ENCODE results near the gene IQGAP2. TPM values are rescaled to one million over a fixed set of nuclear protein-coding genes. Genes with fewer than 3 reads are reported as not detected.

The IQGAP2 gene
- total RNA-seq, 2 experiments from 2014 or later = 62.7 to 74.9 TPM

GRCh38 chr5:76472335-76473008 is 69.4 kb downstream of the IQGAP2 start:
- H3K27me3 Mint-ChIP-seq = no peaks in the 10 kb centered on the region
- H3K4me3 Mint-ChIP-seq = no peak overlapping the region
- peaks cover 3% of the 10 kb centered on the region for H3K9me3 Mint-ChIP-seq
- H3K4me1 Mint-ChIP-seq = peaks cover 36% of the 10 kb centered on the region
- H3K36me3 Mint-ChIP-seq = peaks cover 40% of the 10 kb centered on the region
- POLR2A ChIA-PET = interaction anchor here (0.6 to 2.2 kb wide), 3 partner anchors 69 to 93 kb away, joined by 3 to 17 read pairs (median 12); partner anchors contain the start of gene IQGAP2
- ATAC-seq (ENCODE audit: low read depth) = no peak
- peak overlapping the region; percentile 75 for H3K27ac Mint-ChIP-seq
- no peak for DNase-seq

GRCh38 chr5:76473009-76473336 is 69.9 kb downstream of the IQGAP2 start:
- Mint-ChIP-seq H3K4me1 (peaks cover 36% of the 10 kb centered on the region), H3K4me3 (no peak overlapping the region), H3K27ac (peak overlapping the region; percentile 91), H3K27me3 (no peaks in the 10 kb centered on the region), H3K9me3 (peaks cover 3% of the 10 kb centered on the region), H3K36me3 (peaks cover 39% of the 10 kb centered on the region)
- POLR2A ChIA-PET = interaction anchor here (1.7 to 2.2 kb wide), 3 partner anchors 11 to 71 kb away, joined by 9 to 17 read pairs (median 12); partner anchors contain the start of gene IQGAP2
- DNase-seq (no peak), ATAC-seq (ENCODE audit: low read depth) (no peak)

- peaks cover 34% of the 10 kb centered on the region for H3K4me1 Mint-ChIP-seq
- peak overlapping the region; percentile 67 for H3K4me3 Mint-ChIP-seq
- POLR2A ChIA-PET = interaction anchor here (0.8 to 2.2 kb wide), 5 partner anchors 11 to 143 kb away, joined by 3 to 17 read pairs (median 9); partner anchors contain the start of gene IQGAP2
- peaks cover 3% of the 10 kb centered on the region for H3K9me3 Mint-ChIP-seq
- H3K27ac Mint-ChIP-seq = peak overlapping the region; percentile 91
- DNase-seq = peak; percentile 37
- ATAC-seq (ENCODE audit: low read depth) = peak; percentile 98
- no peaks in the 10 kb centered on the region for H3K27me3 Mint-ChIP-seq
- H3K36me3 Mint-ChIP-seq = peaks cover 34% of the 10 kb centered on the region
Measured at GRCh38 chr5:76473661-76474060, 70.6 kb downstream of the IQGAP2 start.

- Mint-ChIP-seq H3K4me3 (no peak overlapping the region), H3K36me3 (peaks cover 29% of the 10 kb centered on the region), H3K27me3 (no peaks in the 10 kb centered on the region), H3K4me1 (peaks cover 34% of the 10 kb centered on the region), H3K9me3 (peaks cover 3% of the 10 kb centered on the region), H3K27ac (peak overlapping the region; percentile 71)
- POLR2A ChIA-PET = interaction anchor here (0.6 to 2.2 kb wide), 6 partner anchors 10 to 143 kb away, joined by 3 to 17 read pairs (median 6); partner anchors contain the start of gene IQGAP2
- ATAC-seq (ENCODE audit: low read depth) (no peak), DNase-seq (no peak)
Measured at GRCh38 chr5:76474377-76474776, 71.3 kb downstream of the IQGAP2 start.

- POLR2A ChIA-PET = no interaction called here
- Mint-ChIP-seq H3K27ac (no peak overlapping the region), H3K36me3 (peaks cover 27% of the 10 kb centered on the region), H3K4me3 (no peak overlapping the region), H3K9me3 (peaks cover 3% of the 10 kb centered on the region), H3K27me3 (no peaks in the 10 kb centered on the region), H3K4me1 (peaks cover 37% of the 10 kb centered on the region)
- no peak for DNase-seq
- ATAC-seq (ENCODE audit: low read depth) = no peak
Measured at GRCh38 chr5:76475385-76475784, 72.3 kb downstream of the IQGAP2 start.

GRCh38 chr5:76475936-76476335 is 72.9 kb downstream of the IQGAP2 start:
- H3K36me3 Mint-ChIP-seq = peaks cover 26% of the 10 kb centered on the region
- POLR2A ChIA-PET = no interaction called here
- ATAC-seq (ENCODE audit: low read depth) (no peak), DNase-seq (no peak)
- peaks cover 37% of the 10 kb centered on the region for H3K4me1 Mint-ChIP-seq
- no peak overlapping the region for H3K4me3 Mint-ChIP-seq
- H3K9me3 Mint-ChIP-seq = peaks cover 3% of the 10 kb centered on the region
- no peaks in the 10 kb centered on the region for H3K27me3 Mint-ChIP-seq
- peak overlapping the region; percentile 49 for H3K27ac Mint-ChIP-seq

GRCh38 chr5:76476474-76477038 is 73.5 kb downstream of the IQGAP2 start:
- DNase-seq = no peak
- no peak overlapping the region for H3K4me3 Mint-ChIP-seq
- H3K4me1 Mint-ChIP-seq = peaks cover 34% of the 10 kb centered on the region
- H3K27me3 Mint-ChIP-seq = no peaks in the 10 kb centered on the region
- H3K27ac Mint-ChIP-seq = peak overlapping the region; percentile 49
- ATAC-seq (ENCODE audit: low read depth) = no peak
- peaks cover 3% of the 10 kb centered on the region for H3K9me3 Mint-ChIP-seq
- POLR2A ChIA-PET = no interaction called here
- peaks cover 26% of the 10 kb centered on the region for H3K36me3 Mint-ChIP-seq

GRCh38 chr5:76477061-76477460 is 74.0 kb downstream of the IQGAP2 start:
- H3K4me3 Mint-ChIP-seq = no peak overlapping the region
- peaks cover 32% of the 10 kb centered on the region for H3K4me1 Mint-ChIP-seq
- DNase-seq = no peak
- ATAC-seq (ENCODE audit: low read depth) = no peak
- POLR2A ChIA-PET = no interaction called here
- H3K27me3 Mint-ChIP-seq = no peaks in the 10 kb centered on the region
- peaks cover 3% of the 10 kb centered on the region for H3K9me3 Mint-ChIP-seq
- H3K27ac Mint-ChIP-seq = no peak overlapping the region
- peaks cover 23% of the 10 kb centered on the region for H3K36me3 Mint-ChIP-seq

- no peak overlapping the region for H3K27ac Mint-ChIP-seq
- peaks cover 27% of the 10 kb centered on the region for H3K4me1 Mint-ChIP-seq
- H3K4me3 Mint-ChIP-seq = no peak overlapping the region
Measured at GRCh38 chr5:76477571-76477970, 74.5 kb downstream of the IQGAP2 start.

GRCh38 chr5:76479281-76479680 is 76.2 kb downstream of the IQGAP2 start:
- POLR2A ChIA-PET = no interaction called here
- Mint-ChIP-seq H3K27ac (no peak overlapping the region), H3K9me3 (peaks cover 1% of the 10 kb centered on the region), H3K4me3 (no peak overlapping the region), H3K4me1 (peaks cover 13% of the 10 kb centered on the region), H3K36me3 (peaks cover 15% of the 10 kb centered on the region), H3K27me3 (no peaks in the 10 kb centered on the region)
- no peak for ATAC-seq (ENCODE audit: low read depth)
- no peak for DNase-seq

More at GRCh38 chr5:76477571-76477970, 74.5 kb downstream of the IQGAP2 start:
- POLR2A ChIA-PET = no interaction called here
- DNase-seq = no peak
- Mint-ChIP-seq H3K27me3 (no peaks in the 10 kb centered on the region), H3K9me3 (peaks cover 2% of the 10 kb centered on the region), H3K36me3 (peaks cover 21% of the 10 kb centered on the region)
- no peak for ATAC-seq (ENCODE audit: low read depth)

GRCh38 chr5:76479973-76480667 is 77.0 kb downstream of the IQGAP2 start:
- Mint-ChIP-seq H3K27ac (no peak overlapping the region), H3K4me3 (no peak overlapping the region), H3K36me3 (peaks cover 13% of the 10 kb centered on the region), H3K4me1 (peaks cover 12% of the 10 kb centered on the region), H3K9me3 (no peaks in the 10 kb centered on the region), H3K27me3 (no peaks in the 10 kb centered on the region)
- ATAC-seq (ENCODE audit: low read depth) = no peak
- no peak for DNase-seq
- POLR2A ChIA-PET = no interaction called here

GRCh38 chr5:76482984-76483383 is 79.9 kb downstream of the IQGAP2 start:
- DNase-seq (no peak), ATAC-seq (ENCODE audit: low read depth) (no peak)
- H3K4me3 Mint-ChIP-seq = no peak overlapping the region
- H3K27me3 Mint-ChIP-seq = no peaks in the 10 kb centered on the region
- POLR2A ChIA-PET = interaction anchor here (2.8 kb wide), 1 partner anchor 9 kb away, joined by 9 read pairs; no protein-coding TSS in a partner anchor
- H3K4me1 Mint-ChIP-seq = peaks cover 4% of the 10 kb centered on the region
- peaks cover 3% of the 10 kb centered on the region for H3K36me3 Mint-ChIP-seq
- no peak overlapping the region for H3K27ac Mint-ChIP-seq
- H3K9me3 Mint-ChIP-seq = no peaks in the 10 kb centered on the region

GRCh38 chr5:76483433-76483832 is 80.3 kb downstream of the IQGAP2 start:
- no peaks in the 10 kb centered on the region for H3K9me3 Mint-ChIP-seq
- no peak for ATAC-seq (ENCODE audit: low read depth)
- no peak overlapping the region for H3K4me3 Mint-ChIP-seq
- H3K36me3 Mint-ChIP-seq = peaks cover 3% of the 10 kb centered on the region
- H3K27me3 Mint-ChIP-seq = no peaks in the 10 kb centered on the region
- POLR2A ChIA-PET = interaction anchor here (2.8 kb wide), 1 partner anchor 10 kb away, joined by 9 read pairs; no protein-coding TSS in a partner anchor
- no peak for DNase-seq
- H3K4me1 Mint-ChIP-seq = peaks cover 4% of the 10 kb centered on the region
- H3K27ac Mint-ChIP-seq = no peak overlapping the region

Measured in activated naive CD8-positive, alpha-beta T cell treated with anti-CD3 and anti-CD28 coated beads, Interleukin-2, amount 10 ng/mL, durations not matched to agents 7 days and 5 days (primary cell).